OCI-LY1 (cell line): ENCODE data around the gene MPST.

Experiments used
- EZH2 ChIP-seq: fragments of 200-600 bp; sonication (generic), shearing (Covaris generic); IDR thresholded peaks from 2 replicates; pipeline ENCODE4 v1.8.0; 2017; ENCODE audit warnings: borderline replicate concordance, mixed run types, mild to moderate bottlenecking, antibody characterized with exemption, low read length, moderate library complexity, mixed read lengths
- TF ChIP-seq, protein P1 (sequence below): fragments of 200-600 bp; sonication (generic), shearing (Covaris generic); IDR thresholded peaks from 2 replicates; pipeline ENCODE4 v1.5.1; 2017; ENCODE audit warnings: mild to moderate bottlenecking, antibody characterized with exemption, low read length, moderate library complexity, mixed read lengths

DNA sequence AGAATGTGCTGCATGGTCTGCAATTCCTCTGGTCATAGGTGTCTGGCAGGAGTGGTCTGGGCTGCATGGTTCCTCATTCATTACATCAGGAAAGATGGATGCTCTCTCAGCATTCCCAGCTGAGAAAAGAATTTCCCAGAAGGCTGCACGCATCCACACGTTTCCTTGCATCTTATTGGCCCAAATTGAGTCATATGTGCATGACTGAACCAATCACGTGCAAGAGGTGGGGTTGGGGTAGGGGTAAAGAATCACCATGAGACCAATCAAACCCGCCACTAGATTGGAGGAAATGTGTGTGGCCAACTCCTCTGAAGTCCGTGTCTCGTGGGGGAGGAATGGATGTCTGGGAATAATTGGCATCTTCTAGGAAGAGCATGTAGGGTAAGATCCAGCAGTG is 29.1 kb upstream of the MPST start:
- TF ChIP-seq, protein P1, sequence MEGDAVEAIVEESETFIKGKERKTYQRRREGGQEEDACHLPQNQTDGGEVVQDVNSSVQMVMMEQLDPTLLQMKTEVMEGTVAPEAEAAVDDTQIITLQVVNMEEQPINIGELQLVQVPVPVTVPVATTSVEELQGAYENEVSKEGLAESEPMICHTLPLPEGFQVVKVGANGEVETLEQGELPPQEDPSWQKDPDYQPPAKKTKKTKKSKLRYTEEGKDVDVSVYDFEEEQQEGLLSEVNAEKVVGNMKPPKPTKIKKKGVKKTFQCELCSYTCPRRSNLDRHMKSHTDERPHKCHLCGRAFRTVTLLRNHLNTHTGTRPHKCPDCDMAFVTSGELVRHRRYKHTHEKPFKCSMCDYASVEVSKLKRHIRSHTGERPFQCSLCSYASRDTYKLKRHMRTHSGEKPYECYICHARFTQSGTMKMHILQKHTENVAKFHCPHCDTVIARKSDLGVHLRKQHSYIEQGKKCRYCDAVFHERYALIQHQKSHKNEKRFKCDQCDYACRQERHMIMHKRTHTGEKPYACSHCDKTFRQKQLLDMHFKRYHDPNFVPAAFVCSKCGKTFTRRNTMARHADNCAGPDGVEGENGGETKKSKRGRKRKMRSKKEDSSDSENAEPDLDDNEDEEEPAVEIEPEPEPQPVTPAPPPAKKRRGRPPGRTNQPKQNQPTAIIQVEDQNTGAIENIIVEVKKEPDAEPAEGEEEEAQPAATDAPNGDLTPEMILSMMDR, result no peak
- TF ChIP-seq EZH2, result no peak
